Right lobe of liver (tissue), 6 donors: ENCODE measurements around the gene KCTD20. TPM values are rescaled to one million over a fixed set of nuclear protein-coding genes. Genes with fewer than 3 reads are reported as not detected.
"Not testable (repeated sequence)": the region's sequence is repeated elsewhere in the genome, so short reads cannot be mapped to it uniquely, and the experiment has no call there.

ENCODE experiments used
- ATAC-seq, 4 donors: fragments of 200-7000 bp; cut with Tn5 transposase; one replicate each; pipeline ENCODE4 v1.9.1; 2020; ENCODE audit warnings: mild to moderate bottlenecking in 4 of 4, moderate library complexity in 4 of 4
- DNase-seq, 3 donors: peaks; one replicate each; pipeline ENCODE4 v3.0.0-alpha.2; 2020
- H3K27ac ChIP-seq, 3 donors: fragments of 200-600 bp; one replicate each; pipeline ENCODE4 v1.8.0; 2022
- H3K27me3 ChIP-seq, 2 donors: fragments of 200-600 bp; one replicate each; pipeline ENCODE4 v1.8.0; 2022
- H3K36me3 ChIP-seq, 4 donors: fragments of 200-600 bp; sonication (generic) in 1 of 4; one replicate each; pipeline versions ENCODE4 v1.5.1 to v1.8.0; 2017 to 2022; ENCODE audit warnings: control low read depth in 1 of 4
- H3K4me1 ChIP-seq, 4 donors: fragments of 200-600 bp; sonication (generic) in 1 of 4; one replicate each; pipeline versions ENCODE4 v1.5.1 to v1.8.0; 2017 to 2022; ENCODE audit warnings: control low read depth in 1 of 4
- H3K4me3 ChIP-seq, 3 donors: fragments of 200-600 bp; one replicate each; pipeline ENCODE4 v1.8.0; 2022
- H3K9me3 ChIP-seq, 4 donors: fragments of 200-600 bp; sonication (generic) in 1 of 4; one replicate each; pipeline versions ENCODE4 v1.5.1 to v1.8.0; 2017 to 2022; ENCODE audit warnings: control low read depth in 1 of 4
- POLR2A ChIP-seq: fragments of 450-650 bp; IDR thresholded peaks from one replicate; pipeline ENCODE4 v1.6.1; 2017; ENCODE audit warnings: antibody characterized with exemption, mild to moderate bottlenecking
- WGBS: methylation state at CpG from one replicate; pipeline ENCODE4 v1.1.6; 2018; ENCODE audit warnings: low coverage, low lambda C conversion rate; ENCODE audit not compliant: insufficient coverage; ENCODE audit errors: missing lambda C conversion rate; 5-methylcytosine and 5-hydroxymethylcytosine counted together
- intact Hi-C, 2 donors: fragments of 100-400 bp; cut with DNase I; formaldehyde crosslinking; loops; one replicate each; pipeline versions ENCODE4 v1.11.2 to v1.14.1; 2022
- total RNA-seq, 6 experiments: library from RNA; depleted of rRNA in 2 of 6; stranded (reverse); fragments of >200 nt in 2 of 6; fragmentation: NEBNext Ultra II Directional in 3 of 6; extraction: Animal tissue kit (Norgen Biotek cat#: 25700) in 3 of 6; gene quantifications; one replicate each; pipeline versions ENCODE4 v1.1.0 to v1.2.4, GENCODE V29; 2016 to 2023
- TF ChIP-seq, protein P1 (sequence below), 4 donors: fragments of 200-600 bp in 3 of 4; fragments of 450-650 bp in 1 of 4; IDR thresholded peaks; one replicate each; pipeline versions ENCODE4 v1.5.1 to v1.8.0; 2016 to 2022; ENCODE audit warnings: antibody characterized with exemption in 4 of 4, mild to moderate bottlenecking in 2 of 4
- donor health status: DM: no; HTN: yes; CAD: no.
- donor health status: DM: no; HTN: no; CAD: no.
- donor health status: DM: no; HTN: no; CAD: no.
- donor health status: DM: no; HTN: yes; CAD: no.
- donor health status: DM: no; HTN: yes; CAD: no.

Gene KCTD20
- total RNA-seq, 6 experiments from 2014 or later, result 24.8 to 48.8 (median 33.5) TPM

DNA sequence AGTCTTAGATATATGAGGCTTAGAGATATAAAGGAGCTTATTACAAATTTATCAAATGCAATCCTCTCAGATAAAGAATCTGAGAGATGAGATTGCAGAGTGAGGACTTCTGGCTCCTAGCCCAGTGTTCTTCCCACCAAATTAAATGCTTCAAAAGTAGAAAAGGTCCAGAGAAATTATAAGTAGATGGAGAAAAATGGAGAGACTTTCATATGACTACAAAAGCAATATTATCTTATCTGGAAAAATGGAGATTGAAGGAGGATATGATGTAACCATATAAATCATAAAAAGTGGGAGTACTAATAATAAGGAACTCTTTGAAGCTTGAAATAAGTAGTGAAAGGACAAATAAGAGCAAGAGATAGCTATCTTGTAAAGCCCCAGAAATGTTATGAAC is 2.8 kb downstream of the KCTD20 start:
- H3K4me3 ChIP-seq, result no peak overlapping the region
- TF ChIP-seq, protein P1, sequence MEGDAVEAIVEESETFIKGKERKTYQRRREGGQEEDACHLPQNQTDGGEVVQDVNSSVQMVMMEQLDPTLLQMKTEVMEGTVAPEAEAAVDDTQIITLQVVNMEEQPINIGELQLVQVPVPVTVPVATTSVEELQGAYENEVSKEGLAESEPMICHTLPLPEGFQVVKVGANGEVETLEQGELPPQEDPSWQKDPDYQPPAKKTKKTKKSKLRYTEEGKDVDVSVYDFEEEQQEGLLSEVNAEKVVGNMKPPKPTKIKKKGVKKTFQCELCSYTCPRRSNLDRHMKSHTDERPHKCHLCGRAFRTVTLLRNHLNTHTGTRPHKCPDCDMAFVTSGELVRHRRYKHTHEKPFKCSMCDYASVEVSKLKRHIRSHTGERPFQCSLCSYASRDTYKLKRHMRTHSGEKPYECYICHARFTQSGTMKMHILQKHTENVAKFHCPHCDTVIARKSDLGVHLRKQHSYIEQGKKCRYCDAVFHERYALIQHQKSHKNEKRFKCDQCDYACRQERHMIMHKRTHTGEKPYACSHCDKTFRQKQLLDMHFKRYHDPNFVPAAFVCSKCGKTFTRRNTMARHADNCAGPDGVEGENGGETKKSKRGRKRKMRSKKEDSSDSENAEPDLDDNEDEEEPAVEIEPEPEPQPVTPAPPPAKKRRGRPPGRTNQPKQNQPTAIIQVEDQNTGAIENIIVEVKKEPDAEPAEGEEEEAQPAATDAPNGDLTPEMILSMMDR (IDR thresholded peaks at IDR 0.05), result no peak
- no peak for TF ChIP-seq POLR2A
- H3K27me3 ChIP-seq, result no peaks in the 10 kb centered on the region
- peak overlapping the region in 1 of 3 donors; percentile 98 for H3K27ac ChIP-seq
- intact Hi-C loops, result no loop called here
- no peaks in the 10 kb centered on the region for H3K9me3 ChIP-seq
- no peaks in the 10 kb centered on the region for H3K36me3 ChIP-seq
- peaks cover 0 to 30% (median 4%) of the 10 kb centered on the region in 4 donors for H3K4me1 ChIP-seq
- no peak for DNase-seq
- ATAC-seq, result no peak

DNA sequence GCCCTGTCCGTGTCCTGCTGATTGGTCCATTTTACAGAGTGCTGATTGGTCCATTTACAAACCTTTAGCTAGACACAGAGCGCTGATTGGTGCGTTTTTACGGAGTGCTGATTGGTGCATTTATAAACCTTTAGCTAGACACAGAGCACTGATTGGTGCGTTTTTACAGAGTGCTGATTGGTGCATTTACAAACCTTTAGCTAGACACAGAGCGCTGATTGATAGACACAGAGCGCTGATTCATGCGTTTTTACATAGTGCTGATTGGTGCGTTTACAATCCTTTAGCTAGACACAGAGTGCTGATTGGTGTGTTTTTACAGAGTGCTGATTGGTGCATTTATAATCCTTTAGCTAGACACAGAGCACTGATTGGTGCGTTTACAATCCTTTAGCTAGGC is 6.4 kb downstream of the KCTD20 start:
- H3K36me3 ChIP-seq, intact Hi-C loops, H3K9me3 ChIP-seq, H3K27ac ChIP-seq, ATAC-seq, H3K4me3 ChIP-seq, H3K27me3 ChIP-seq, DNase-seq: not testable (repeated sequence)
- 96% methylated on average over 6 of the region's 10 CpGs for WGBS
- peaks cover 0 to 14% (median 4%) of the 10 kb centered on the region in 4 donors for H3K4me1 ChIP-seq

DNA sequence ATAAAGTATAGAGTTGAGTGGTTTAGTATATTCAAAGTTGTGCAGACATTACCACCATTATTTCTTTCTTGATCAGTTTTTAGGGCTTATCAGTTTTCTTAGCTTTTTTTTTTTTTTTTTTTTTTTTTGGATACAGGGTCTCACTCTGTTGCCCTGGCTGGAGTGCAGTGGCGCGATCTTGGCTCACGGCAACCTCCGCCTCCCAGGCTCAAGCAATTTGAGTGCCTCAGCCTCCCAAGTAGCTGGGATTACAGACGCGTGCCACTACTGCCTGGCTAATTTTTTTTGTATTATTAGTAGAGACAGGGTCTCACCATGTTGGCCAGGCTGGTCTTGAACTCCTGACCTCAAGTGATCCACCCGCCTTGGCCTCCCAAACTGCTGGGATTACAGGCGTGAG is 10.1 kb downstream of the KCTD20 start:
- DNase-seq, H3K36me3 ChIP-seq, H3K27me3 ChIP-seq, H3K27ac ChIP-seq, H3K4me3 ChIP-seq, H3K4me1 ChIP-seq, ATAC-seq, H3K9me3 ChIP-seq, intact Hi-C loops: not testable (repeated sequence)
- WGBS, result 92% methylated on average over 2 of the region's 8 CpGs

DNA sequence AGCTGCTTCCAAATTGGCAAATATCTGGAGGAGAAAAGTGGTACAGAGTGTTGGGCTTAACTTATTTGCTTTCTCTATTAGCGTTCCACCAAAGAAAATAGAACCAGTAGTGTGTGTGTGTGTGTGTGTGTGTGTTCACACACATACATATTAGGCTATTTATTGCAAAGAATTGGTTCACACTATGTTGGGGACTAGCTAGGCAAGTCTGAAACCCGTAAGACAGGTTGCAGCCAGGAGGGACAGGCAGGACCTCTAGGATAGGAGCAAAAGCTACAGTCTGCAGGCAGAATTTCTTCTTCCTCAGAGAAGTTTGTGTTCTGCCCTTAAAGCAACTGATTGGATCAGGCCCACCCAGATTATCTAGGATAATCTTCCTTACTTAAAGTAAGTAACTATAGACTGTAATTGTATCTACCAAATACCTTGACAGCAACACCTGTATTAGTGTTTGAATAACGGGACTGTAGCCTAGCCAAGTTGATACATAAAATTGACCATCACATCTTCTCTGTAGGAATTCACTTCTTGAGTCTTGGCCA is 12.8 kb downstream of the KCTD20 start:
- Histone ChIP-seq H3K36me3 (no peaks in the 10 kb centered on the region), H3K27me3 (no peaks in the 10 kb centered on the region), H3K9me3 (no peaks in the 10 kb centered on the region), H3K4me3 (no peak overlapping the region), H3K4me1 (peaks cover 0 to 12% (median 4%) of the 10 kb centered on the region in 4 donors), H3K27ac (no peak overlapping the region)
- DNase-seq (no peak), ATAC-seq (no peak)
- WGBS, result 69% methylated on average over 3 of the region's 3 CpGs
- no peak for TF ChIP-seq POLR2A
- TF ChIP-seq, protein P1 (IDR thresholded peaks at IDR 0.05), result no peak
- intact Hi-C loops, result no loop called here

DNA sequence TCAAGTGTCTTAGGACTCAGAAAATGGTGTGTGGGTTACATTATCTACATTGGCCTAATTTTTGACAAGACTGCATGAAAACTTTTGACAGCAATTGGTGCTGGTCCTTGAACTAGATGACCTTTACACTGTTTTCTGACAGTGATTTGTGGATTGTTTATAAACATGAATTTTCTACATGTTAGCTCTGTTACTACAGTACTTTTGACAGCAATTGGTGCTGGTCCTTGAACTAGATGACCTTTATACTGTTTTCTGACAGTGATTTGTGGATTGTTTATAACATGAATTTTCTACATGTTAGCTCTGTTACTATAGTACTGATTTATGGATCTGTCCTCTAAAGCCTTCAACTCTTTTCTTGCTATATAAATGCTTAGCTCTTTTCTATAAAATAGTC is 16.7 kb downstream of the KCTD20 start:
- Histone ChIP-seq H3K4me3 (no peak overlapping the region), H3K9me3 (no peaks in the 10 kb centered on the region), H3K27ac (no peak overlapping the region), H3K36me3 (no peaks in the 10 kb centered on the region), H3K4me1 (peaks cover 0 to 12% (median 4%) of the 10 kb centered on the region in 4 donors), H3K27me3 (no peaks in the 10 kb centered on the region)
- ATAC-seq (peak in 2 of 4 donors; percentile 38 to 45), DNase-seq (no peak)
- intact Hi-C loops, result no loop called here
- TF ChIP-seq, protein P1 (IDR thresholded peaks at IDR 0.05), result no peak
- no peak for TF ChIP-seq POLR2A

DNA sequence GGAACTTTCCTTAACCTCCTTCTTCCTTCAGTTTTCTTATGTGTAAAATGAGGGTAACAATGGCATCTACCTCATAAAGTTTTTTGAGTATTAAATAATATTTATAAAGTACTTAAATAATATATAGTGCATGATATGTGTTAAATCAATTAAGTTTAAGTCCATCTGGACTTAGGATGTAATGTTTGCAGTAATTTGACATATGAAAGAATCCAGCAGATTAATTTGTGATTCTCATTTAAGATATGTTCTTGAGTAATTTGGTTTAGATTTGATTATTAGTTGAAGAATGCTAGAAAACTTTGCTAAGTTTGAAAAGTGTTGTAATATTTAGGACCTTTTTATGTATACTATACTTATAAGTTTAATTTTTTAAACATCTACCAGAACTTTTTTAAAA is 18.1 kb downstream of the KCTD20 start:
- Histone ChIP-seq H3K27me3 (no peaks in the 10 kb centered on the region), H3K4me1 (peaks cover 0 to 12% (median 4%) of the 10 kb centered on the region in 4 donors), H3K36me3 (no peaks in the 10 kb centered on the region), H3K27ac (no peak overlapping the region), H3K9me3 (no peaks in the 10 kb centered on the region), H3K4me3 (no peak overlapping the region)
- intact Hi-C loops, result no loop called here
- no peak for DNase-seq
- no peak for TF ChIP-seq POLR2A
- TF ChIP-seq, protein P1 (IDR thresholded peaks at IDR 0.05), result no peak
- ATAC-seq, result no peak
